UCSD-AML1 (cell line): ENCODE results near the gene TAF11L8.
"Not testable (repeated sequence)": the region's sequence is repeated elsewhere in the genome, so short reads cannot be mapped to it uniquely, and the experiment has no call there.

Experiments used
- DNase-seq: peaks from one replicate; lab custom pipeline; 2025; ENCODE audit not compliant: unreplicated experiment; lab: John Stamatoyannopoulos, UW

Gene TAF11L8

GRCh38 chr5:17590860-17591259 is at the start of gene TAF11L8:
Gene TAF11L8, minus strand, starts transcription at chr5:17590960.
- not testable (repeated sequence) for DNase-seq

- no peak for DNase-seq
These were observed 43.4 kb upstream of the TAF11L8 start, which contains the start of gene TAF11L14 for GRCh38 chr5:17634160-17634559. Gene TAF11L14, plus strand, starts transcription at chr5:17634460.

- DNase-seq: not testable (repeated sequence)
These were observed 41.0 kb upstream of the TAF11L8 start, which contains the start of gene TAF11L13 for GRCh38 chr5:17631788-17632187. Gene TAF11L13, plus strand, starts transcription at chr5:17632088.

- no peak for DNase-seq
These were observed 34.9 kb upstream of the TAF11L8 start for GRCh38 chr5:17625686-17626085.

GRCh38 chr5:17620627-17621026 is 29.9 kb upstream of the TAF11L8 start:
- DNase-seq: no peak

GRCh38 chr5:17619354-17619753 is 28.6 kb upstream of the TAF11L8 start:
- no peak for DNase-seq

GRCh38 chr5:17614872-17615605 is 24.3 kb upstream of the TAF11L8 start:
- DNase-seq: no peak

- not testable (repeated sequence) for DNase-seq
These were observed 19.3 kb upstream of the TAF11L8 start, which contains the start of gene TAF11L12 for GRCh38 chr5:17610092-17610491. Gene TAF11L12, plus strand, starts transcription at chr5:17610392.

- not testable (repeated sequence) for DNase-seq
These were observed 16.7 kb upstream of the TAF11L8 start for GRCh38 chr5:17607461-17607860.

- no peak for DNase-seq
These were observed 14.2 kb upstream of the TAF11L8 start for GRCh38 chr5:17604951-17605350.

- DNase-seq: not testable (repeated sequence)
These were observed 13.1 kb upstream of the TAF11L8 start, which contains the start of gene TAF11L11 for GRCh38 chr5:17603880-17604279. Gene TAF11L11, plus strand, starts transcription at chr5:17604183.

GRCh38 chr5:17597728-17598127 is 7.0 kb upstream of the TAF11L8 start, which contains the start of gene TAF11L10:
Gene TAF11L10, minus strand, starts transcription at chr5:17597828.
- DNase-seq: not testable (repeated sequence)

GRCh38 chr5:17594255-17594654 is 3.5 kb upstream of the TAF11L8 start, which contains the start of gene TAF11L9:
Gene TAF11L9, minus strand, starts transcription at chr5:17594394.
- DNase-seq: not testable (repeated sequence)

- DNase-seq: not testable (repeated sequence)
These were observed 5.1 kb downstream of the TAF11L8 start, which contains the start of gene TAF11L7 for GRCh38 chr5:17585658-17586057. Gene TAF11L7, minus strand, starts transcription at chr5:17585758.
